Fibroblast of the aortic adventitia (primary cell): ENCODE data around the gene FOXN1. TPM values are rescaled to one million over a fixed set of nuclear protein-coding genes. Genes with fewer than 3 reads are reported as not detected.
A peak's percentile ranks its signal among the peaks of the same experiment; 100 is the strongest.
"Not testable (repeated sequence)": the region's sequence is repeated elsewhere in the genome, so short reads cannot be mapped to it uniquely, and the experiment has no call there.

ENCODE experiments used
- DNase-seq: peaks from one replicate; pipeline ENCODE4 v3.0.0-alpha.2; 2010; ENCODE audit warnings: low read depth
- H3K4me3 ChIP-seq: 2 replicates; pipeline ENCODE4 v1.5.1; 2011; ENCODE audit warnings: low read depth, mild to moderate bottlenecking, control low read depth, low read length, moderate library complexity
- total RNA-seq: library from RNA; depleted of rRNA; stranded (reverse); fragments of >200 nt; gene quantifications from 2 replicates; pipeline ENCODE4 v1.2.3, GENCODE V29; 2012; ENCODE audit warnings: low replicate concordance
- TF ChIP-seq, protein P1 (sequence below): IDR thresholded peaks from 2 replicates; pipeline ENCODE4 v1.5.1; 2011; ENCODE audit warnings: mild to moderate bottlenecking, low read length, control low read depth, inconsistent platforms; ENCODE audit not compliant: insufficient read depth

The FOXN1 gene
- total RNA-seq, 1 donor: not detected

DNA sequence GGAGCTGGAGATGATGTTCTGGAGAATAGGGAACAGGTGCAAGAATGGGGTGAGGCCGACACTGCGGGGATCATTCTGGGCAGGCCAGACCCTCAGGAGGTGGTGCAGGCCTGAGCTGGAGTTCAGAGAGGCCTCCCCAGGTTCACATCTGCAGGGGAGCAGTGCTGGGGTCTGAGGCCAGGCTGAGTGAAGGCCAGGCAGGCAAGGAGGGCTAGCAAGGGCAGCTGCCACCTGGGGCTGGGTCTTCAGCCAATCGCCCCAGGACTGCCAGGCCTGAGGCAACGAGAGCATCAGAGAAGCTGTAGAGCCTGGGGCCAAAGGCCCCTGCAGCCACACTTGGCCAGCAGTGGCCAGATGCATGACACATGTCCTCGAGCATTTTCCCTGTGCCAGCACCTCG is 14.5 kb downstream of the FOXN1 start:
- DNase-seq: no peak
- no peak overlapping the region for H3K4me3 ChIP-seq
- TF ChIP-seq, protein P1, sequence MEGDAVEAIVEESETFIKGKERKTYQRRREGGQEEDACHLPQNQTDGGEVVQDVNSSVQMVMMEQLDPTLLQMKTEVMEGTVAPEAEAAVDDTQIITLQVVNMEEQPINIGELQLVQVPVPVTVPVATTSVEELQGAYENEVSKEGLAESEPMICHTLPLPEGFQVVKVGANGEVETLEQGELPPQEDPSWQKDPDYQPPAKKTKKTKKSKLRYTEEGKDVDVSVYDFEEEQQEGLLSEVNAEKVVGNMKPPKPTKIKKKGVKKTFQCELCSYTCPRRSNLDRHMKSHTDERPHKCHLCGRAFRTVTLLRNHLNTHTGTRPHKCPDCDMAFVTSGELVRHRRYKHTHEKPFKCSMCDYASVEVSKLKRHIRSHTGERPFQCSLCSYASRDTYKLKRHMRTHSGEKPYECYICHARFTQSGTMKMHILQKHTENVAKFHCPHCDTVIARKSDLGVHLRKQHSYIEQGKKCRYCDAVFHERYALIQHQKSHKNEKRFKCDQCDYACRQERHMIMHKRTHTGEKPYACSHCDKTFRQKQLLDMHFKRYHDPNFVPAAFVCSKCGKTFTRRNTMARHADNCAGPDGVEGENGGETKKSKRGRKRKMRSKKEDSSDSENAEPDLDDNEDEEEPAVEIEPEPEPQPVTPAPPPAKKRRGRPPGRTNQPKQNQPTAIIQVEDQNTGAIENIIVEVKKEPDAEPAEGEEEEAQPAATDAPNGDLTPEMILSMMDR: no peak

DNA sequence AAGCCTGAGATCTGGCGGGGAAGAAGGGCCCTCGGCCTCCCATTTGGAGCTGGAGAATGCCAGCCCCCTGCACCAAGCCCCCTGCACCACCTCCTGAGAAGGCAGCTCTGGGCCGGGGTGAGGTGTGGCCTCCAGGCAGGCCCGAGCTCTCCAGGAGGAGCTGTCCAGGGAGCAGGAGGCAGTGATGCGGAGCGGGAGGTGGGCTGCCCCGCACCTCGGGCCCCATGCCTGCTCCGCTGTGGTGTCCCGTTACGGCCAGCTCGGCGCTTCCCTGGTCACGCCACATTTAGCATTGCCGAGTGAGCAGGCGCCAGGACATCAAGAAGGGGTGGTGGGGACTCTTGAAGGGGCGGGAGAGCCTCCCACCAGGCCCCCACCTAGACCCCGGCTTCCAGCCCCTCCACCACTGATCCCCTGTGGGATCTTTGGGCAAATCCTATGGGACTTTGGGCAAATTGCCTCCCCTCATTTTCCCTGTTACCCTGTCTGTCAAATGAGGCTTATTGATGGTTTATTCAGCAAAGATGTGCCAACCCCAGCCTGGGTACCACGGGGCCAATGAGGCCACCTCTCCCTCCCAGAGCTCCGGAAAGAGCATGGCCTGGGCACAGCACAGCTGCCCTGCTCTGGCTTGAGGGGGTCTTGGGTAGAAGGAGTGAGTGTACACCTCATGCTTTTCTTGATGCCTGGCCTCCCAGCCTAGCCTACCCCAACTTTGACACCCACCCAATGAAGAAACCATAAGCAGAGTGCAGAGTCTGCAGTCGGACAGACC is 15.3 kb downstream of the FOXN1 start:
- no peak for DNase-seq
- TF ChIP-seq, protein P1: no peak
- H3K4me3 ChIP-seq: no peak overlapping the region

DNA sequence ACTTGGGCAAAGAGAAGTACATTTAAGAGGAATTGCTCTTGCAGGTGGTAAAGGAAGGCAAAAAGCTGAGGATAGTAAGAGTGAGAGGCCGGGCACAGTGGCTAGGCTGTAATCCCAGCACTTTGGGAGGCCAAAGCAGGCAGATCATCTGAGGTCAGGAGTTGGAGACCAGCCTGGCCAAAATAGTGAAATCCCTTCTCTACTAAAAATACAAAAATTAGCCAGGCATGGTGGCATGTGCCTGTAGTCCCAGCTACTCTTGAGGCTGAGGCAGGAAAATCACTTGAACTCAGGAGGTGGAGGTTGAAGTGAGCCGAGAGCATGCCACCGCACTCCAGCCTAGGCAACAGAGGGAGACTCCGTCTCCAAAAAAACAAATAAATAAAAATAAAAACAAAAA is 16.1 kb downstream of the FOXN1 start:
- not testable (repeated sequence) for H3K4me3 ChIP-seq, DNase-seq

DNA sequence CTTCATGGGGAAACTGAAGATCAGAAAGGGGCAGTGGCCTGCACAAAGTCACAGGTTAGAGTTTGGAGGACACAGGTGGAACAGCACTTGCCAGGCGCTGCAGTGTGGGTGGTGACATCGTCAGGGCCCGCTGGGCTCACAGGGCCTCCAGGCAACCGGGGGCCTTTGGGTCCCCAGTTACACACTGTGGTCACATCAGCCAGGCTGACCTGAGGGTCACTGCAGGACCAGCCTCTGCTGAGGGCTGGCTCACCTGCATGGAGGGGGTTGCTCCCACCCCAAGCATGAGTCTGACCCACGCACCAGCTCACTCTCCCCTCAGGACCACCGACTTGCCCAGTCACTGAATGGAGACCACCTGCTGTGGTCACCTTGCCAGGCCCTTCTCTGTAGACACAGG is 17.0 kb downstream of the FOXN1 start:
- DNase-seq: no peak
- no peak overlapping the region for H3K4me3 ChIP-seq
- TF ChIP-seq, protein P1: no peak

DNA sequence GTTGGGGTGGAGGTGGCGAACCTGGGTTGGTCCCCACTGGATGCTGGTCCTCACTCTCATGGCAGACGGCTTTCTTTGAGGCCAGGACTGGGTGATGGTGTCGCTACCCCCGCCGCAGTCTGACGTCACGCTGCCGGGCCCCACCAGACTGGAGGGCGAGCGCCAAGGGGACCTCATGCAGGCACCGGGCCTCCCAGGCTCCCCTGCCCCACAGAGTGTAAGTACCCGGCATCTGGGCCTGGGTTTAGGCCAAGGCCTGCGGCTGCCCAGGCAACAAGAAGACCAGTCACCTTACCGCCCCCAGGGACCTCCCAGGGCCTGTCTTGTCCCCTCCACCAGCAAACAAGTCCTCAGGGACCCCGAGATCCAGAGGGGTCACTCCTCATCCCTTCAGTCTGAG is 17.7 kb downstream of the FOXN1 start:
- no peak for DNase-seq
- TF ChIP-seq, protein P1: no peak

DNA sequence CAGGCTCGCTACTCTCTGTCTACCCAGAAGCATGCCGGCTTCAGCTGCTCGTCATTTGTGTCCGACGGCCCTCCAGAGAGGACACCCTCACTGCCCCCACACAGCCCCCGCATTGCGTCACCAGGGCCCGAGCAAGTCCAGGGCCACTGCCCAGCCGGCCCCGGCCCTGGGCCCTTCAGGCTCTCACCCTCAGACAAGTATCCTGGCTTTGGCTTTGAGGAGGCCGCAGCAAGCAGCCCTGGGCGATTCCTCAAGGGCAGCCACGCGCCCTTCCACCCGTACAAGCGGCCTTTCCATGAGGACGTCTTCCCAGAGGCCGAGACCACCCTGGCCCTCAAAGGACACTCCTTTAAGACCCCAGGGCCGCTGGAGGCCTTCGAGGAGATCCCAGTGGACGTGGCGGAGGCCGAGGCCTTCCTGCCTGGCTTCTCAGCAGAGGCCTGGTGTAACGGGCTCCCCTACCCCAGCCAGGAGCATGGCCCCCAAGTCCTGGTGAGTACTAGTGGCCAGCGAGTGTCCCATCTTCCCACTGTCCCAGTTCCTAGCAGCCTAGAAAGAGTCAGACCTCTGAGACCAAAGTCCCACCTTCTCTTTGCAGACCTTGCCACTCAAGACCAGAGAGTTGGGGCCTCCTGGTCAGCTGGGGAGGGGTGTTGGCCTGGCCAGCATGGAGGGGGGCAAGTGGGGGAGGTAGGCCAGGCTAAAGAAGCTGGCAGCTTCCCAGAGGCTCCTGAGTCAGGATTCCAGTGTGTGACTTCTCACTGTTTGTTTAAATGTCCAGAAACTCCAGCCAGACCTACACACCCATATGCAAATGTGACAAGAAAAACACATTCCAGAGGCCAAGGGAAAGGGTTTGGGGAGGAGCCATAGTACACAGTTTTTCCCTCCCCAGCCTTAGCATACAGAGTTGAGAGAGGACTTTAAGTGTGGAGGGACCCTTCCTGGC is 18.6 kb downstream of the FOXN1 start:
- peak; percentile 75 for DNase-seq
- TF ChIP-seq, protein P1: no peak
- no peak overlapping the region for H3K4me3 ChIP-seq

More for the DNA sequence above, 17.7 kb downstream of the FOXN1 start:
- no peak overlapping the region for H3K4me3 ChIP-seq

DNA sequence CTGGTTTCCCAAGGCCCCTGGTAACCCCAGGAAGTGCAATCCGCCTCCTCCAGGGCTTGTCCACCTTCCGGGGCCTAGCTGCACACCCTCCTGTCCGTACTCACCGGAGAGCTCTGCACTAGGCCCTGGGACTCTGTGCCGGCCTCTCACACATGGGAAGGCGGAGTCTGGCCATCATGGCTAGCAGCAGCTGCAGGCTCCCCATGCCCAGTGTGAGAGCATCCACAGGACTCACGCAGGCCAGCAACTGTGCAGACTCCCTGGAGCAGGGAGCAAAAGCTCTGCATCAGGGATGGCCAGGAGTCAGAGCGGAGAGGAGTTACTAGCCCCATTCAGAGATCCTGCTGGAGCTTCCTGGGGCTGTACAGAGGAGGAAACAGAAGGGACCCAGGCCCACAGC is 20.2 kb downstream of the FOXN1 start:
- TF ChIP-seq, protein P1: no peak
- no peak for DNase-seq
- H3K4me3 ChIP-seq: no peak overlapping the region
